HepG2 (cell line): Measurements from ENCODE around the gene ARFGAP2. TPM values are rescaled to one million over a fixed set of nuclear protein-coding genes. Genes with fewer than 3 reads are reported as not detected.

Source experiments
- ADNP ChIP-seq: sonication (generic); formaldehyde crosslinking; IDR thresholded peaks from 2 replicates; pipeline ENCODE4 v1.4.0; 2020; ENCODE audit warnings: missing genetic modification reagents
- FOXM1 ChIP-seq: sonication (generic); formaldehyde crosslinking; IDR thresholded peaks from 2 replicates; pipeline ENCODE4 v1.5.0; 2020; ENCODE audit warnings: missing genetic modification reagents
- MATR3 ChIP-seq: sonication (generic); formaldehyde crosslinking; IDR thresholded peaks from 2 replicates; pipeline ENCODE4 v1.4.0; 2020; ENCODE audit warnings: missing genetic modification reagents
- TEAD2 ChIP-seq: sonication (generic); formaldehyde crosslinking; IDR thresholded peaks from 2 replicates; pipeline ENCODE4 v1.9.0; 2021; ENCODE audit warnings: missing genetic modification reagents
- ZNF317 ChIP-seq: sonication (generic); formaldehyde crosslinking; IDR thresholded peaks from 2 replicates; pipeline ENCODE4 v1.5.0; 2020; ENCODE audit warnings: mild to moderate bottlenecking, missing genetic modification reagents
- ZNF772 ChIP-seq: sonication (generic); formaldehyde crosslinking; IDR thresholded peaks from 2 replicates; pipeline ENCODE4 v1.5.0; 2020; ENCODE audit warnings: mild to moderate bottlenecking, missing genetic modification reagents
- ZNF776 ChIP-seq: sonication (generic); formaldehyde crosslinking; IDR thresholded peaks from 2 replicates; pipeline ENCODE4 v1.4.0; 2020; ENCODE audit warnings: mild to moderate bottlenecking, missing genetic modification reagents
- polyA plus RNA-seq, 8 experiments: library from polyadenylated mRNA; depleted of rRNA in 3 of 8; stranded (reverse) in 7 of 8; unstranded in 1 of 8; fragments of >200 nt; fragmentation: Illumina TruSeq in 4 of 8; extraction: Trizol in 4 of 8; gene quantifications; 2 replicates each; pipeline versions ENCODE4 v1.2.1 to v1.2.3, GENCODE V29; 2011 to 2016; ENCODE audit warnings: low read depth in 4 of 8, missing spikeins in 1 of 8, mixed read lengths in 1 of 8; ENCODE audit not compliant: insufficient read depth in 1 of 8
- total RNA-seq, 5 experiments: library from RNA; depleted of rRNA; stranded (reverse); fragments of >200 nt; fragmentation: Illumina TruSeq; extraction: Trizol; gene quantifications; 2 replicates each; pipeline ENCODE4 v1.2.3, GENCODE V29; 2016; ENCODE audit warnings: low read depth in 1 of 5
- TF ChIP-seq, protein P1 (sequence below): fragments of 450-650 bp; IDR thresholded peaks from 2 replicates; pipeline ENCODE4 v1.6.1; 2017
- TF ChIP-seq, protein P2 (sequence below): IDR thresholded peaks from 2 replicates; pipeline ENCODE4 v1.4.0; 2020; ENCODE audit warnings: mild to moderate bottlenecking, missing genetic modification reagents
- TF ChIP-seq, protein P3 (sequence below): IDR thresholded peaks from 2 replicates; pipeline ENCODE4 v1.6.1; 2016; ENCODE audit warnings: missing compliant biosample characterization, missing genetic modification reagents, borderline replicate concordance
- TF ChIP-seq, protein P4 (sequence below): sonication (generic); formaldehyde crosslinking; IDR thresholded peaks from 2 replicates; pipeline ENCODE4 v1.5.0; 2020; ENCODE audit warnings: mild to moderate bottlenecking, missing genetic modification reagents
- TF ChIP-seq, protein P5 (sequence below): sonication (generic); formaldehyde crosslinking; IDR thresholded peaks from 2 replicates; pipeline ENCODE4 v1.4.0; 2020; ENCODE audit warnings: missing genetic modification reagents, borderline replicate concordance
- TF ChIP-seq, protein P6 (sequence below): sonication (generic); formaldehyde crosslinking; IDR thresholded peaks from 2 replicates; pipeline ENCODE4 v1.4.0; 2020; ENCODE audit warnings: mild to moderate bottlenecking, missing genetic modification reagents

The ARFGAP2 gene
- total and polyA plus RNA-seq, 2 of the 13 experiments (the other 11 are each of a cell fraction or from before 2014, with no cell fraction given) = 32.3 to 75.3 TPM

DNA sequence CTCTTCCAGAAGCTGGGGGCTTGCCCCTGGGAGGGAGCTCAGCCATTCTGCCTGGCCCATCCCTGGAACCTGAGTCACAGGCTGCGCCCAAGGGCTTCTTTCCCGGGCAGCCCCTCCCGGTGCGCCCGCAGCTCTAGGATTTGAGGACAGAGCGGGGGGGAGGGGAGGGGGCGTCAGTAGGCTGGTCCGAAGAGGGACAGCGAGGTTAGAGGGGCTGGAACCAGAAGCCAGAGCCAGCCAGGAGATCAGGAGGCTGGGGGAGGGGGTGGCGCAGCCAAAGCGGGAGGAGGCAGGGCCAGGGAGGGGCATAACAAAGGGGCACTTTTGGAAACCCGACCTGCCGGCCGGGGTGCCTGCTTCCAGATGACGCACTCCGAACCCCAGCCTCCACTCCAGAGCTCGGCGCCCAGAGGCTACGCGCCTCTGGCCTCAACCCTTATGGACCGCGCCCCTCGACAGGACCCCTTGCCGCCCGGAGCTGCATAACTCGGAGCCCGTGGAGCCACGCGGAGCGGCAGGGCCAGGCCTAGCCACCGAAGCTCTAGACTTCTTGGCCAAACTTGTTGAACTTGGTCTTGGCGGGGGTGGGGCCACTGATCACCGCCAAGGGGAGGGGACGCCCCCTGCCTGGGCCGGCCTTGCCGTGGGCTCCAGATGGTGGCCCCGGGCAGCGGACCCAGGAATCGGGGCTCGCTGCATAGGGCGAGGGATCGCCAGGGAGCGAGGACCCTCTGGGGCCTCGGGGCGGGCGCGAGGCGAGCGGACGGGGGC lies 8.8 kb upstream of the ARFGAP2 start (continued):
- TF ChIP-seq, protein P1, sequence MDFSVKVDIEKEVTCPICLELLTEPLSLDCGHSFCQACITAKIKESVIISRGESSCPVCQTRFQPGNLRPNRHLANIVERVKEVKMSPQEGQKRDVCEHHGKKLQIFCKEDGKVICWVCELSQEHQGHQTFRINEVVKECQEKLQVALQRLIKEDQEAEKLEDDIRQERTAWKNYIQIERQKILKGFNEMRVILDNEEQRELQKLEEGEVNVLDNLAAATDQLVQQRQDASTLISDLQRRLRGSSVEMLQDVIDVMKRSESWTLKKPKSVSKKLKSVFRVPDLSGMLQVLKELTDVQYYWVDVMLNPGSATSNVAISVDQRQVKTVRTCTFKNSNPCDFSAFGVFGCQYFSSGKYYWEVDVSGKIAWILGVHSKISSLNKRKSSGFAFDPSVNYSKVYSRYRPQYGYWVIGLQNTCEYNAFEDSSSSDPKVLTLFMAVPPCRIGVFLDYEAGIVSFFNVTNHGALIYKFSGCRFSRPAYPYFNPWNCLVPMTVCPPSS = no peak
- TF ChIP-seq, protein P2, sequence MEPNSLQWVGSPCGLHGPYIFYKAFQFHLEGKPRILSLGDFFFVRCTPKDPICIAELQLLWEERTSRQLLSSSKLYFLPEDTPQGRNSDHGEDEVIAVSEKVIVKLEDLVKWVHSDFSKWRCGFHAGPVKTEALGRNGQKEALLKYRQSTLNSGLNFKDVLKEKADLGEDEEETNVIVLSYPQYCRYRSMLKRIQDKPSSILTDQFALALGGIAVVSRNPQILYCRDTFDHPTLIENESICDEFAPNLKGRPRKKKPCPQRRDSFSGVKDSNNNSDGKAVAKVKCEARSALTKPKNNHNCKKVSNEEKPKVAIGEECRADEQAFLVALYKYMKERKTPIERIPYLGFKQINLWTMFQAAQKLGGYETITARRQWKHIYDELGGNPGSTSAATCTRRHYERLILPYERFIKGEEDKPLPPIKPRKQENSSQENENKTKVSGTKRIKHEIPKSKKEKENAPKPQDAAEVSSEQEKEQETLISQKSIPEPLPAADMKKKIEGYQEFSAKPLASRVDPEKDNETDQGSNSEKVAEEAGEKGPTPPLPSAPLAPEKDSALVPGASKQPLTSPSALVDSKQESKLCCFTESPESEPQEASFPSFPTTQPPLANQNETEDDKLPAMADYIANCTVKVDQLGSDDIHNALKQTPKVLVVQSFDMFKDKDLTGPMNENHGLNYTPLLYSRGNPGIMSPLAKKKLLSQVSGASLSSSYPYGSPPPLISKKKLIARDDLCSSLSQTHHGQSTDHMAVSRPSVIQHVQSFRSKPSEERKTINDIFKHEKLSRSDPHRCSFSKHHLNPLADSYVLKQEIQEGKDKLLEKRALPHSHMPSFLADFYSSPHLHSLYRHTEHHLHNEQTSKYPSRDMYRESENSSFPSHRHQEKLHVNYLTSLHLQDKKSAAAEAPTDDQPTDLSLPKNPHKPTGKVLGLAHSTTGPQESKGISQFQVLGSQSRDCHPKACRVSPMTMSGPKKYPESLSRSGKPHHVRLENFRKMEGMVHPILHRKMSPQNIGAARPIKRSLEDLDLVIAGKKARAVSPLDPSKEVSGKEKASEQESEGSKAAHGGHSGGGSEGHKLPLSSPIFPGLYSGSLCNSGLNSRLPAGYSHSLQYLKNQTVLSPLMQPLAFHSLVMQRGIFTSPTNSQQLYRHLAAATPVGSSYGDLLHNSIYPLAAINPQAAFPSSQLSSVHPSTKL = no peak; the same call in 1 of the 2 replicates
- TF ChIP-seq FOXM1 (no peak), ZNF776 (CRISPR knock-in tag) (no peak; the same call in 1 of the 2 replicates), ZNF317 (CRISPR knock-in tag) (no peak; the same call in 1 of the 2 replicates), ZNF772 (no peak), ADNP (CRISPR knock-in tag) (no peak), TEAD2 (CRISPR knock-in tag) (0 out of 2 replicates have a peak, but pooled peaks have one; percentile 46), MATR3 (no peak)
- TF ChIP-seq, protein P3, sequence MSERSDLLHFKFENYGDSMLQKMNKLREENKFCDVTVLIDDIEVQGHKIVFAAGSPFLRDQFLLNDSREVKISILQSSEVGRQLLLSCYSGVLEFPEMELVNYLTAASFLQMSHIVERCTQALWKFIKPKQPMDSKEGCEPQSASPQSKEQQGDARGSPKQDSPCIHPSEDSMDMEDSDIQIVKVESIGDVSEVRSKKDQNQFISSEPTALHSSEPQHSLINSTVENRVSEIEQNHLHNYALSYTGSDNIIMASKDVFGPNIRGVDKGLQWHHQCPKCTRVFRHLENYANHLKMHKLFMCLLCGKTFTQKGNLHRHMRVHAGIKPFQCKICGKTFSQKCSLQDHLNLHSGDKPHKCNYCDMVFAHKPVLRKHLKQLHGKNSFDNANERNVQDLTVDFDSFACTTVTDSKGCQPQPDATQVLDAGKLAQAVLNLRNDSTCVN (CRISPR knock-in tag) = peak; percentile 59
- TF ChIP-seq, protein P4, sequence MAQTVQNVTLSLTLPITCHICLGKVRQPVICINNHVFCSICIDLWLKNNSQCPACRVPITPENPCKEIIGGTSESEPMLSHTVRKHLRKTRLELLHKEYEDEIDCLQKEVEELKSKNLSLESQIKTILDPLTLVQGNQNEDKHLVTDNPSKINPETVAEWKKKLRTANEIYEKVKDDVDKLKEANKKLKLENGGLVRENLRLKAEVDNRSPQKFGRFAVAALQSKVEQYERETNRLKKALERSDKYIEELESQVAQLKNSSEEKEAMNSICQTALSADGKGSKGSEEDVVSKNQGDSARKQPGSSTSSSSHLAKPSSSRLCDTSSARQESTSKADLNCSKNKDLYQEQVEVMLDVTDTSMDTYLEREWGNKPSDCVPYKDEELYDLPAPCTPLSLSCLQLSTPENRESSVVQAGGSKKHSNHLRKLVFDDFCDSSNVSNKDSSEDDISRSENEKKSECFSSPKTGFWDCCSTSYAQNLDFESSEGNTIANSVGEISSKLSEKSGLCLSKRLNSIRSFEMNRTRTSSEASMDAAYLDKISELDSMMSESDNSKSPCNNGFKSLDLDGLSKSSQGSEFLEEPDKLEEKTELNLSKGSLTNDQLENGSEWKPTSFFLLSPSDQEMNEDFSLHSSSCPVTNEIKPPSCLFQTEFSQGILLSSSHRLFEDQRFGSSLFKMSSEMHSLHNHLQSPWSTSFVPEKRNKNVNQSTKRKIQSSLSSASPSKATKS (CRISPR knock-in tag) = no peak
- TF ChIP-seq, protein P5, sequence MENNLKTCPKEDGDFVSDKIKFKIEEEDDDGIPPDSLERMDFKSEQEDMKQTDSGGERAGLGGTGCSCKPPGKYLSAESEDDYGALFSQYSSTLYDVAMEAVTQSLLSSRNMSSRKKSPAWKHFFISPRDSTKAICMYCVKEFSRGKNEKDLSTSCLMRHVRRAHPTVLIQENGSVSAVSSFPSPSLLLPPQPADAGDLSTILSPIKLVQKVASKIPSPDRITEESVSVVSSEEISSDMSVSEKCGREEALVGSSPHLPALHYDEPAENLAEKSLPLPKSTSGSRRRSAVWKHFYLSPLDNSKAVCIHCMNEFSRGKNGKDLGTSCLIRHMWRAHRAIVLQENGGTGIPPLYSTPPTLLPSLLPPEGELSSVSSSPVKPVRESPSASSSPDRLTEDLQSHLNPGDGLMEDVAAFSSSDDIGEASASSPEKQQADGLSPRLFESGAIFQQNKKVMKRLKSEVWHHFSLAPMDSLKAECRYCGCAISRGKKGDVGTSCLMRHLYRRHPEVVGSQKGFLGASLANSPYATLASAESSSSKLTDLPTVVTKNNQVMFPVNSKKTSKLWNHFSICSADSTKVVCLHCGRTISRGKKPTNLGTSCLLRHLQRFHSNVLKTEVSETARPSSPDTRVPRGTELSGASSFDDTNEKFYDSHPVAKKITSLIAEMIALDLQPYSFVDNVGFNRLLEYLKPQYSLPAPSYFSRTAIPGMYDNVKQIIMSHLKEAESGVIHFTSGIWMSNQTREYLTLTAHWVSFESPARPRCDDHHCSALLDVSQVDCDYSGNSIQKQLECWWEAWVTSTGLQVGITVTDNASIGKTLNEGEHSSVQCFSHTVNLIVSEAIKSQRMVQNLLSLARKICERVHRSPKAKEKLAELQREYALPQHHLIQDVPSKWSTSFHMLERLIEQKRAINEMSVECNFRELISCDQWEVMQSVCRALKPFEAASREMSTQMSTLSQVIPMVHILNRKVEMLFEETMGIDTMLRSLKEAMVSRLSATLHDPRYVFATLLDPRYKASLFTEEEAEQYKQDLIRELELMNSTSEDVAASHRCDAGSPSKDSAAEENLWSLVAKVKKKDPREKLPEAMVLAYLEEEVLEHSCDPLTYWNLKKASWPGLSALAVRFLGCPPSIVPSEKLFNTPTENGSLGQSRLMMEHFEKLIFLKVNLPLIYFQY (CRISPR knock-in tag) = no peak
- TF ChIP-seq, protein P6, sequence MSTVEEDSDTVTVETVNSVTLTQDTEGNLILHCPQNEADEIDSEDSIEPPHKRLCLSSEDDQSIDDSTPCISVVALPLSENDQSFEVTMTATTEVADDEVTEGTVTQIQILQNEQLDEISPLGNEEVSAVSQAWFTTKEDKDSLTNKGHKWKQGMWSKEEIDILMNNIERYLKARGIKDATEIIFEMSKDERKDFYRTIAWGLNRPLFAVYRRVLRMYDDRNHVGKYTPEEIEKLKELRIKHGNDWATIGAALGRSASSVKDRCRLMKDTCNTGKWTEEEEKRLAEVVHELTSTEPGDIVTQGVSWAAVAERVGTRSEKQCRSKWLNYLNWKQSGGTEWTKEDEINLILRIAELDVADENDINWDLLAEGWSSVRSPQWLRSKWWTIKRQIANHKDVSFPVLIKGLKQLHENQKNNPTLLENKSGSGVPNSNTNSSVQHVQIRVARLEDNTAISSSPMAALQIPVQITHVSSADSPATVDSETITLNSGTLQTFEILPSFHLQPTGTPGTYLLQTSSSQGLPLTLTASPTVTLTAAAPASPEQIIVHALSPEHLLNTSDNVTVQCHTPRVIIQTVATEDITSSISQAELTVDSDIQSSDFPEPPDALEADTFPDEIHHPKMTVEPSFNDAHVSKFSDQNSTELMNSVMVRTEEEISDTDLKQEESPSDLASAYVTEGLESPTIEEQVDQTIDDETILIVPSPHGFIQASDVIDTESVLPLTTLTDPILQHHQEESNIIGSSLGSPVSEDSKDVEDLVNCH (CRISPR knock-in tag) = no peak
